HepG2 (cell line): ENCODE measurements around the gene SEMA7A. TPM values are rescaled to one million over a fixed set of nuclear protein-coding genes. Genes with fewer than 3 reads are reported as not detected.
A peak's percentile ranks its signal among the peaks of the same experiment; 100 is the strongest.

ENCODE experiments used
- ATRX ChIP-seq: sonication (generic); formaldehyde crosslinking; IDR thresholded peaks from 2 replicates; pipeline ENCODE4 v1.4.0; 2020; ENCODE audit warnings: missing genetic modification reagents, borderline replicate concordance
- GLI4 ChIP-seq: sonication (generic); formaldehyde crosslinking; IDR thresholded peaks from 2 replicates; pipeline ENCODE4 v1.5.1; 2020; ENCODE audit warnings: missing genetic modification reagents, mild to moderate bottlenecking, moderate library complexity, borderline replicate concordance
- NCOR1 ChIP-seq: fragments of 200-600 bp; sonication (generic); IDR thresholded peaks from 2 replicates; pipeline ENCODE4 v1.7.0; 2017; ENCODE audit warnings: antibody characterized with exemption, low read length, borderline replicate concordance
- RARA ChIP-seq: IDR thresholded peaks from 2 replicates; pipeline ENCODE4 v1.6.1; 2016; ENCODE audit warnings: missing genetic modification reagents, missing compliant biosample characterization
- SOX5 ChIP-seq: IDR thresholded peaks from 2 replicates; pipeline ENCODE4 v1.6.1; 2016; ENCODE audit warnings: borderline replicate concordance
- TCF7 ChIP-seq: sonication (generic); IDR thresholded peaks from 2 replicates; pipeline ENCODE4 v1.6.1; 2016; ENCODE audit warnings: antibody characterized with exemption, low read depth
- ZNF678 ChIP-seq: sonication (generic); formaldehyde crosslinking; IDR thresholded peaks from 2 replicates; pipeline ENCODE4 v1.4.0; 2020; ENCODE audit warnings: mild to moderate bottlenecking, missing genetic modification reagents
- ZNF775 ChIP-seq: sonication (generic); formaldehyde crosslinking; IDR thresholded peaks from 2 replicates; pipeline ENCODE4 v1.4.0; 2020; ENCODE audit warnings: missing genetic modification reagents, mild to moderate bottlenecking, moderate library complexity, borderline replicate concordance
- ZNF878 ChIP-seq: sonication (generic); formaldehyde crosslinking; IDR thresholded peaks from 2 replicates; pipeline ENCODE4 v1.8.1; 2023; ENCODE audit warnings: mild to moderate bottlenecking, missing genetic modification reagents, moderate library complexity
- ZNF891 ChIP-seq: sonication (generic); formaldehyde crosslinking; IDR thresholded peaks from 2 replicates; pipeline ENCODE4 v1.5.0; 2020; ENCODE audit warnings: mild to moderate bottlenecking, missing genetic modification reagents
- polyA plus RNA-seq, 8 experiments: library from polyadenylated mRNA; depleted of rRNA in 3 of 8; stranded (reverse) in 7 of 8; unstranded in 1 of 8; fragments of >200 nt; fragmentation: Illumina TruSeq in 4 of 8; extraction: Trizol in 4 of 8; gene quantifications; 2 replicates each; pipeline versions ENCODE4 v1.2.1 to v1.2.3, GENCODE V29; 2011 to 2016; ENCODE audit warnings: low read depth in 4 of 8, missing spikeins in 1 of 8, mixed read lengths in 1 of 8; ENCODE audit not compliant: insufficient read depth in 1 of 8
- total RNA-seq, 5 experiments: library from RNA; depleted of rRNA; stranded (reverse); fragments of >200 nt; fragmentation: Illumina TruSeq; extraction: Trizol; gene quantifications; 2 replicates each; pipeline ENCODE4 v1.2.3, GENCODE V29; 2016; ENCODE audit warnings: low read depth in 1 of 5
- TF ChIP-seq, protein P1 (sequence below): sonication (generic); formaldehyde crosslinking; IDR thresholded peaks from 2 replicates; pipeline ENCODE4 v1.8.0; 2022; ENCODE audit warnings: mild to moderate bottlenecking, missing genetic modification reagents
- TF ChIP-seq, protein P2 (sequence below): sonication (generic); formaldehyde crosslinking; IDR thresholded peaks from 2 replicates; pipeline ENCODE4 v1.4.0; 2020; ENCODE audit warnings: mild to moderate bottlenecking, missing genetic modification reagents, borderline replicate concordance
- TF ChIP-seq, protein P3 (sequence below): IDR thresholded peaks from 2 replicates; pipeline ENCODE4 v1.4.0; 2020; ENCODE audit warnings: mild to moderate bottlenecking, missing genetic modification reagents
- TF ChIP-seq, protein P4 (sequence below): sonication (generic); formaldehyde crosslinking; conservative IDR thresholded peaks from 2 replicates; pipeline ENCODE4 v1.4.0; 2020; ENCODE audit warnings: mild to moderate bottlenecking, missing genetic modification reagents, moderate library complexity
- TF ChIP-seq, protein P5 (sequence below): sonication (generic); formaldehyde crosslinking; IDR thresholded peaks from 2 replicates; pipeline ENCODE4 v1.8.0; 2022; ENCODE audit warnings: low read depth, missing genetic modification reagents

The SEMA7A gene
- total and polyA plus RNA-seq, 2 of the 13 experiments (the other 11 are each of a cell fraction or from before 2014, with no cell fraction given), result 9.0 to 15.8 TPM

DNA sequence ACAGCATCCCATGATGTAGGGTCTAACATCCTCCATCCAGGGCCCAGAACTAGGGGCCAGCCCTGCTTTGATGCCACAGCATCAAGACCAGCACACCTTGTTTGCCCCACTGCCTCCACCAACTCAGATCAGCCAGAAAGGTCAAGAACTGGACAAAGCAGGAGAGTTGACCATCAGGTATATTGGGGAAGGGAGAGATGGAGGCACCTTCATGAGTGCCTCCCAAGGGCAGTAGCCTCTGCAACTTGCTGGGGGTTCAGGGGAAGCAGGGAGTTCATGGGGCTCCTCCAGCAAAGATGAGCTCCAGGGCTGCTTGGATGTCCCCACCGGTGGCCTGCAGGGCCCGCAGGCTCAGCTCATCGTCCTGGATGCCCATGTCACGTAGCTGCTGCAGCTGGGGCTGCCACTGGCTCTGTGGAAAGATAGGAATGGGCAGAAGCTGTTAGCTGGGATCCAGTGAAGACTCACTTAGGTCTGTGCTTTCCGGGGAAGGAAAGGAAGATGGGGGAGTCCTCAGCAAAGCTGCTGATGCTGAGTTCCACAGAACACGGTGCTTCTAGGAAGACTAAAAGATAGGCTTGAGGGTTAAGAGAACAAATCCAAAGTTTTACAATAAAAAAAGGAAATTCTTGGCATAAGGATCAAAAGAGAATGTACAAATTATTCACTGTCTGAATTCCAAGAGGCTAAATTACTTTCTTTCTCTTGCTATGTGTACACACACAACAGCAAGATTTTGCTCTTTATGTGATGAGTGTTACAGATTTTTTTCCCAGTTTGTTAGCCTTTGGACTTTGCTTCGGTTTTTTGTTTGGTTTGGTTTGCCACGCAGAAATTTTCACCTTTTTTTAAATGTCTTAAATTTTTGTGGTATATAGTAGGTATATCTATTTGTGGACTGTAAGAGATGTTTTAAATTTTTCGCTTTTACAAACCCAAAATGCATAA lies 12.3 kb upstream of the SEMA7A start (continued):
- TF ChIP-seq, protein P1, sequence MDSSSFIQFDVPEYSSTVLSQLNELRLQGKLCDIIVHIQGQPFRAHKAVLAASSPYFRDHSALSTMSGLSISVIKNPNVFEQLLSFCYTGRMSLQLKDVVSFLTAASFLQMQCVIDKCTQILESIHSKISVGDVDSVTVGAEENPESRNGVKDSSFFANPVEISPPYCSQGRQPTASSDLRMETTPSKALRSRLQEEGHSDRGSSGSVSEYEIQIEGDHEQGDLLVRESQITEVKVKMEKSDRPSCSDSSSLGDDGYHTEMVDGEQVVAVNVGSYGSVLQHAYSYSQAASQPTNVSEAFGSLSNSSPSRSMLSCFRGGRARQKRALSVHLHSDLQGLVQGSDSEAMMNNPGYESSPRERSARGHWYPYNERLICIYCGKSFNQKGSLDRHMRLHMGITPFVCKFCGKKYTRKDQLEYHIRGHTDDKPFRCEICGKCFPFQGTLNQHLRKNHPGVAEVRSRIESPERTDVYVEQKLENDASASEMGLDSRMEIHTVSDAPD (CRISPR knock-in tag), result peak; percentile 20; the same call in 1 of the 2 replicates
- TF ChIP-seq TCF7 (0 out of 2 replicates have a peak, but pooled peaks have one; percentile 20), NCOR1 (peak; percentile 65; the same call in 1 of the 2 replicates), ZNF775 (CRISPR knock-in tag) (no peak), ZNF891 (CRISPR knock-in tag) (no peak), SOX5 (CRISPR knock-in tag) (peak; percentile 53; the same call in 1 of the 2 replicates), GLI4 (no peak), ZNF878 (CRISPR knock-in tag) (peak; percentile 40; the same call in 1 of the 2 replicates), ATRX (CRISPR knock-in tag) (no peak), ZNF678 (CRISPR knock-in tag) (no peak), RARA (CRISPR knock-in tag) (peak; percentile 62)
- TF ChIP-seq, protein P2, sequence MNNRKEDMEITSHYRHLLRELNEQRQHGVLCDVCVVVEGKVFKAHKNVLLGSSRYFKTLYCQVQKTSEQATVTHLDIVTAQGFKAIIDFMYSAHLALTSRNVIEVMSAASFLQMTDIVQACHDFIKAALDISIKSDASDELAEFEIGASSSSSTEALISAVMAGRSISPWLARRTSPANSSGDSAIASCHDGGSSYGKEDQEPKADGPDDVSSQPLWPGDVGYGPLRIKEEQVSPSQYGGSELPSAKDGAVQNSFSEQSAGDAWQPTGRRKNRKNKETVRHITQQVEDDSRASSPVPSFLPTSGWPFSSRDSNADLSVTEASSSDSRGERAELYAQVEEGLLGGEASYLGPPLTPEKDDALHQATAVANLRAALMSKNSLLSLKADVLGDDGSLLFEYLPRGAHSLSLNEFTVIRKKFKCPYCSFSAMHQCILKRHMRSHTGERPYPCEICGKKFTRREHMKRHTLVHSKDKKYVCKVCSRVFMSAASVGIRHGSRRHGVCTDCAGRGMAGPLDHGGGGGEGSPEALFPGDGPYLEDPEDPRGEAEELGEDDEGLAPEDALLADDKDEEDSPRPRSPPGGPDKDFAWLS (CRISPR knock-in tag), result no peak
- TF ChIP-seq, protein P3, sequence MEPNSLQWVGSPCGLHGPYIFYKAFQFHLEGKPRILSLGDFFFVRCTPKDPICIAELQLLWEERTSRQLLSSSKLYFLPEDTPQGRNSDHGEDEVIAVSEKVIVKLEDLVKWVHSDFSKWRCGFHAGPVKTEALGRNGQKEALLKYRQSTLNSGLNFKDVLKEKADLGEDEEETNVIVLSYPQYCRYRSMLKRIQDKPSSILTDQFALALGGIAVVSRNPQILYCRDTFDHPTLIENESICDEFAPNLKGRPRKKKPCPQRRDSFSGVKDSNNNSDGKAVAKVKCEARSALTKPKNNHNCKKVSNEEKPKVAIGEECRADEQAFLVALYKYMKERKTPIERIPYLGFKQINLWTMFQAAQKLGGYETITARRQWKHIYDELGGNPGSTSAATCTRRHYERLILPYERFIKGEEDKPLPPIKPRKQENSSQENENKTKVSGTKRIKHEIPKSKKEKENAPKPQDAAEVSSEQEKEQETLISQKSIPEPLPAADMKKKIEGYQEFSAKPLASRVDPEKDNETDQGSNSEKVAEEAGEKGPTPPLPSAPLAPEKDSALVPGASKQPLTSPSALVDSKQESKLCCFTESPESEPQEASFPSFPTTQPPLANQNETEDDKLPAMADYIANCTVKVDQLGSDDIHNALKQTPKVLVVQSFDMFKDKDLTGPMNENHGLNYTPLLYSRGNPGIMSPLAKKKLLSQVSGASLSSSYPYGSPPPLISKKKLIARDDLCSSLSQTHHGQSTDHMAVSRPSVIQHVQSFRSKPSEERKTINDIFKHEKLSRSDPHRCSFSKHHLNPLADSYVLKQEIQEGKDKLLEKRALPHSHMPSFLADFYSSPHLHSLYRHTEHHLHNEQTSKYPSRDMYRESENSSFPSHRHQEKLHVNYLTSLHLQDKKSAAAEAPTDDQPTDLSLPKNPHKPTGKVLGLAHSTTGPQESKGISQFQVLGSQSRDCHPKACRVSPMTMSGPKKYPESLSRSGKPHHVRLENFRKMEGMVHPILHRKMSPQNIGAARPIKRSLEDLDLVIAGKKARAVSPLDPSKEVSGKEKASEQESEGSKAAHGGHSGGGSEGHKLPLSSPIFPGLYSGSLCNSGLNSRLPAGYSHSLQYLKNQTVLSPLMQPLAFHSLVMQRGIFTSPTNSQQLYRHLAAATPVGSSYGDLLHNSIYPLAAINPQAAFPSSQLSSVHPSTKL (CRISPR knock-in tag), result peak; percentile 80
- TF ChIP-seq, protein P4, sequence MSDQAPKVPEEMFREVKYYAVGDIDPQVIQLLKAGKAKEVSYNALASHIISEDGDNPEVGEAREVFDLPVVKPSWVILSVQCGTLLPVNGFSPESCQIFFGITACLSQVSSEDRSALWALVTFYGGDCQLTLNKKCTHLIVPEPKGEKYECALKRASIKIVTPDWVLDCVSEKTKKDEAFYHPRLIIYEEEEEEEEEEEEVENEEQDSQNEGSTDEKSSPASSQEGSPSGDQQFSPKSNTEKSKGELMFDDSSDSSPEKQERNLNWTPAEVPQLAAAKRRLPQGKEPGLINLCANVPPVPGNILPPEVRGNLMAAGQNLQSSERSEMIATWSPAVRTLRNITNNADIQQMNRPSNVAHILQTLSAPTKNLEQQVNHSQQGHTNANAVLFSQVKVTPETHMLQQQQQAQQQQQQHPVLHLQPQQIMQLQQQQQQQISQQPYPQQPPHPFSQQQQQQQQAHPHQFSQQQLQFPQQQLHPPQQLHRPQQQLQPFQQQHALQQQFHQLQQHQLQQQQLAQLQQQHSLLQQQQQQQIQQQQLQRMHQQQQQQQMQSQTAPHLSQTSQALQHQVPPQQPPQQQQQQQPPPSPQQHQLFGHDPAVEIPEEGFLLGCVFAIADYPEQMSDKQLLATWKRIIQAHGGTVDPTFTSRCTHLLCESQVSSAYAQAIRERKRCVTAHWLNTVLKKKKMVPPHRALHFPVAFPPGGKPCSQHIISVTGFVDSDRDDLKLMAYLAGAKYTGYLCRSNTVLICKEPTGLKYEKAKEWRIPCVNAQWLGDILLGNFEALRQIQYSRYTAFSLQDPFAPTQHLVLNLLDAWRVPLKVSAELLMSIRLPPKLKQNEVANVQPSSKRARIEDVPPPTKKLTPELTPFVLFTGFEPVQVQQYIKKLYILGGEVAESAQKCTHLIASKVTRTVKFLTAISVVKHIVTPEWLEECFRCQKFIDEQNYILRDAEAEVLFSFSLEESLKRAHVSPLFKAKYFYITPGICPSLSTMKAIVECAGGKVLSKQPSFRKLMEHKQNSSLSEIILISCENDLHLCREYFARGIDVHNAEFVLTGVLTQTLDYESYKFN (CRISPR knock-in tag), result peak; percentile 79
- TF ChIP-seq, protein P5, sequence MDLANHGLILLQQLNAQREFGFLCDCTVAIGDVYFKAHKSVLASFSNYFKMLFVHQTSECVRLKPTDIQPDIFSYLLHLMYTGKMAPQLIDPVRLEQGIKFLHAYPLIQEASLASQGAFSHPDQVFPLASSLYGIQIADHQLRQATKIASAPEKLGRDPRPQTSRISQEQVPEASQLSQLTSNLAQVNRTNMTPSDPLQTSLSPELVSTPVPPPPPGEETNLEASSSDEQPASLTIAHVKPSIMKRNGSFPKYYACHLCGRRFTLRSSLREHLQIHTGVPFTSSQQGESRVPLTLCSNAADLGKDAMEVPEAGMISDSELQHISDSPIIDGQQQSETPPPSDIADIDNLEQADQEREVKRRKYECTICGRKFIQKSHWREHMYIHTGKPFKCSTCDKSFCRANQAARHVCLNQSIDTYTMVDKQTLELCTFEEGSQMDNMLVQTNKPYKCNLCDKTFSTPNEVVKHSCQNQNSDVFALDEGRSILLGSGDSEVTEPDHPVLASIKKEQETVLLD (CRISPR knock-in tag), result no peak
